Kidney tubule cell (primary cell): ENCODE data around the gene BCL11A.

Experiments
- DNase-seq: peaks from one replicate; pipeline ENCODE4 v3.0.0-alpha.2; 2018; ENCODE audit warnings: low spot score

Gene BCL11A

DNA sequence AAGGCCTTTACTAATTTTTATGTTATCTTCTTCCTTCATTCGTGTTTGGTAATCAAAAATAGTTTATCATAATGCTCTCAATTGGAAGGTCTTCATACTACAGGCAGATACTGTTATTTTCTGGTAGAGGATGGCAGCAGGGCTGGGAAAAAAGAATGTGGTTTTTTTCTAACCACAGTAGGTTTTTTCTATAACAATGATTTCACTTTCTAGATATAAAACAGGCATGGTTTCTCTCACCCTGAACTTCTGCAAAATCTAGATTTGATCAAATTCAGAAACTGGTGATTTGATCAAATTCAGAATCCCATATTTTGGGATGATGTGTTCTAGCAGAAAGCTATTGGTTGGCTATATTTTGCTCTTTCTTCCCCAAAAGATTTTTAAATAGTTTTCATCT is 27.6 kb downstream of the BCL11A start:
- no peak for DNase-seq

DNA sequence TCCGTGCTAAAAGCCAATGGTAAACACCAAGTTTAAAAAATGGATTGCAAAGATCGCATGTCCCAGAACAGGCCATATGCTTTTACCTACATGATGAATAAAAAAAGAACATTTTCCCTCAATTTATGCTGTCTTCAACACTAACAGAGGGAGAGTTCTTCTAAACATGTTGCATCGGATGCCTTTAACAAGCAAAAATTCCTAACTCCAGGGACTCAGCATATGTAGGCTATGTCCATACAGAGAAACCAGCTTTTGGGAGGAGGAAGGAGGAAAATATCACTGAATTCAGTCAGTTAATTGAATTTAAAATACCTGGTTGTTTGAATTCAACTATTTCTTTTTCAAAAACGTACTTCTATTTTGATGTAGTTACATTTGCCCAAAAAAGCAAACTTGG is 28.6 kb downstream of the BCL11A start:
- DNase-seq = no peak

GRCh38 chr2:60523963-60524362 is 29.5 kb downstream of the BCL11A start:
- no peak for DNase-seq

DNA sequence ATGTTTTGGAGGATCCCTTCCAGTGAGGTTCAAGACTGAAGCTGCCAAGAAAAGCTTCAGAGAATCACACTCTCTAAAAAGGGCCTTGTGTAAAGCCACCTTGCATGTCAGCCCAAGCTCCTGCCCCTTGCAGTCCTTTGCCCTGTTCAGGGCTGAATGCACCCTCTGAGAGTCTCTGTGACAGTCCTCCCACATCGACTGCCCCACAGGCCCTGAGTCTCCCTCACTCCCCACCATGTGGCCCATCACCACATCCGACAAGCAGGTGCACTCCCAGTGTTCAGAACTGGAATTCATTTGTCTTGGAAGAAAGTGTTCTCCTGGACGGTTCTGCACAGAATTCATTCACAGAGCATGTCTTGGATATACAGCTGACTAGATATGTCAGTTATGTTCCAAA is 31.0 kb downstream of the BCL11A start:
- DNase-seq = no peak

DNA sequence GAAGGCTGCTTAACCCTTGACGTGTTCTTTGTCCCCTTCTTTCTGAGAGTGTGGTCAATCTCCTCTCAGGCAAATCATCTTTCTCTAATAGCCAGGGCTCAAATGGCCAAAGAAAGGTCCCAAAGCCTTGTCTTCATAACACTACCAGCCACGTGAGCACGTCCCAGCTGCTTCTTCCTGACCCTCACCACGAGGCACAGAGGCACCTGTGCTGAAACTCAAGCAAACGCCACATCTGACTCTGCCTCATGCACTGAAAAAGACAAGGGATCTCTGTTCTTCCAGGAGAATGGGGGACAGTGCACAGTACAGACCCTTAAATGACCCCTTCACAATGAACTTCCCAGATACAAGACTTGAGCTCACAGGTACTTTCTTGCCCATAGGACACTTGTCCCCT is 31.8 kb downstream of the BCL11A start:
- no peak for DNase-seq

DNA sequence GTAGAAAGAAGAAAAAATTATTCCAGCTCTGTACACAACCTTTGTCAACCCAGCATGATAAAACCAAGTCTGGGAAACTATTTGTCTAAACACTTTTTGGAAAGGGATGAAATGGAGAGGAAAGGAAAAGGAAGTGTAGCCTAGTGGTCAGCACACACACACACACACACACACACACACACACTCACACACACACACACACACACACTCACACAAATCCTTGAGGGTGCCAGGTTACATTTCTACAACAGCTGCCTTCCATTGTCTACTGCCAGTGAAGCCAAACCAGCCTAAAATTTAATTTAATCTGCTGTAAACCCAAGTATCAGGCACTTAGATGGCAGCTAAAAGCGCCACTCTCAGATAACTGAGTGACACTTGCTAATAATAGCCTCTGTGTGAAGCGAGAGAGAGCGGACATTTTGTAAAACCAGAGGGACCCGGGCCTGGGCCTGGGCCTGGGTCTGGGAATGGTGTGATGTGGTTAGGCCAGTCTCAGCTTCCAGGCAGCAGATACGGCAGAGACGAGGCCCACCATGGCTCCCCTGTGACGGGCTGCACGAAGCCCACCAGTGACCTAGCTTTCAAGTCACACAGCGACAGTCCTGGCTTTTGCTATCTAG is 32.4 kb downstream of the BCL11A start:
- DNase-seq = no peak

DNA sequence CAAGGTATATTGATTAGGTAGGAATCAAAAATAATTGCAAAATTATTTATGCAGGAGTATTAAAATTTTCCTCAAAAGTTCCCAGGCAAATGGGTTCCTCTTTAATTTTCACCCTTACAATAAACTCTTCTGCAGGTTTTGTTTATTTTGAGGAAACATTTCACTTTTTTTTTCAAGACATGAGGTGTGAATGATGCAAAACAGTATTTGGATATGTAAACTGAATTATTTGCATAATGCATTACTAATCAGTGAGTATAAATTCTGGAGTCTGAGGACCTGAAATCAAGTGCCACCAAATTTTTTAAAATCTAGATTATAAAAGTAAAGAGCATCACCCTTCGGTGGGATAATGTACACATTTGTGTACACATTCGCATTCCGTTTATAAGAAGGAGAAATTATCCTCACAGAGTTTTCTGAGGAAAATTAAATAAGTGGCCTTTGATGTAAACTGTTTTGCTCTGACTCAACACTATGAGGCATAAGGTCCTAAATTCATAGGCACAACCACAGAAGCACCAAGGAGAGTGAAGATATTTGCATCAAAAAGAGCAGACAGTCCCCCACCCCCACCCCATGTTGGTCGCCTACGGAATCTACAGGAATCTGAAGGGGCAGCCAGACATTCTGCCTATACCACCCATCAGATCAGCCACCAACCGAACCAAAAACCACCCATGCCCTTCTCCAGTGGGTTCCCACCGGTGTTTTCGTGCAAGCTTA is 33.1 kb downstream of the BCL11A start:
- DNase-seq = no peak

- peak; percentile 79 for DNase-seq
Observed at GRCh38 chr2:60519231-60519863, 34.1 kb downstream of the BCL11A start.

DNA sequence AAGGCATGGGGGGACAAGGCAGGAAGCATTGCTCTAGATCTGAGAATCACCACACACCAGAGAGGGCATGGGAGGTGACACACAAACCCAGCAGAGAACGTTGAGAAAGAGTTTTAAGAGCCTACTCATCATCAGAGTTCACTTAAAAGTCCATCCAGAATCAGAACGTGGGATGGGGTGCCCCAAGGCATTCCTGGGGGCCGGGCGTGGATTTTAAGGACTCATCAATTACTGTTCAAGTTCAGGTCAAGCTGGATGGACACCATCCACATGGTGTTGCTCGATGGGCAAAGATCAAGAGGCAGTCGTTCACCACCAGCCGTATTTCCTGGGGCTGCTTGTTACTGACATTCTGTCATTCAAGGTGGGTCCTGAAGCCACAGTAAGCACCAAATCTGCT is 34.9 kb downstream of the BCL11A start:
- DNase-seq = no peak

GRCh38 chr2:60517446-60517845 is 36.0 kb downstream of the BCL11A start:
- DNase-seq = no peak

GRCh38 chr2:60516826-60517225 is 36.6 kb downstream of the BCL11A start:
- DNase-seq = no peak

- peak; percentile 78 for DNase-seq
Observed at GRCh38 chr2:60516383-60516811, 37.1 kb downstream of the BCL11A start.

- DNase-seq = peak; percentile 72
Observed at GRCh38 chr2:60515721-60516226, 37.7 kb downstream of the BCL11A start.

DNA sequence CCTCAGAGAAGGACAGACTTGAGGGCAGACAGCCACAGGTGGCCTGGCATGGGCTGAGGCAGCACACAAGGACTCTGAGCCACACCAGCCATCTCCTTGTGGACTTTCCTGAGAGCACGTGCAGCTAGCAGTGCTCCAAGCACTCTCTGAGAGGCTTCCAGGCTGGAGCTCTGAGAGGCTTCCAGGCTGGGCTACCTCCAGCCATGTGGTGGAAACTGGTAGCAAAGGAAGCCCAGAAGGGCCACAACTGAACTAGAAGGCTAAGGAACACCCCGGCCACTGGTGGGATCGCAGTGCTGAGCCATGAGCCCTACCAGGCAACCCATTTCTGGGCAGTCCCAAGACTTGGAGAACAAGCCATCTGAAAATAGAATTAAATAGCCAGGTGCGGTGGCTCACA is 39.5 kb downstream of the BCL11A start:
- DNase-seq = no peak

- DNase-seq = no peak
Observed at GRCh38 chr2:60513191-60513590, 40.3 kb downstream of the BCL11A start.

- DNase-seq = peak; percentile 49
Observed at GRCh38 chr2:60512641-60513040, 40.8 kb downstream of the BCL11A start.

DNA sequence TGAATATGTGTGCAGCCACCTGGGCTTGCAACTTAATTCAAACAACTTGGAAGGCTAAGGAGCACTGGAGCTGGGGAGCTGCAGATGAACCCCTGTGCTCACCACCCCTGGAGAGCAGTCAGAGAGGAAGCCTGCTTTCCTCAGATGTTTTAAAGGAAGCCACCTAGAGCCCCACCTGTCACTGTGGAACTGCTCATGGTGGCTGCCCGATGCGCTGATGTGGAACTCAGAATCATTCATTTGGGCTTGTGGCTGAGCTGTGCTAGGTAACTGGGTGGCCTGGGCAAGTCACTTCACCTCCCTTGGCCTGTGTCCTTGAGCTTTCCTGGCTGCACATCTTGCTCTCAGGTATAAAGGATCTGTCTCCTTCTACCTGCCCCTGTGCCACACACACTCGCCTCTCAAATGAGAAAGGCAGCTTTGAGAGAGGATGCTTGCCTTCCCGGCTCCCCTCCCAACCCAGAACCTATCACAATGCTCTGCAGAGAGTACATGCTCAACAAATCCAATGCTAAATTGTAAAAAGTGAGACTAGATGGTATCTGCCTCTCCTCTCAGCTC is 41.3 kb downstream of the BCL11A start:
- DNase-seq = no peak

- no peak for DNase-seq
Observed at GRCh38 chr2:60510713-60511112, 42.7 kb downstream of the BCL11A start.

DNA sequence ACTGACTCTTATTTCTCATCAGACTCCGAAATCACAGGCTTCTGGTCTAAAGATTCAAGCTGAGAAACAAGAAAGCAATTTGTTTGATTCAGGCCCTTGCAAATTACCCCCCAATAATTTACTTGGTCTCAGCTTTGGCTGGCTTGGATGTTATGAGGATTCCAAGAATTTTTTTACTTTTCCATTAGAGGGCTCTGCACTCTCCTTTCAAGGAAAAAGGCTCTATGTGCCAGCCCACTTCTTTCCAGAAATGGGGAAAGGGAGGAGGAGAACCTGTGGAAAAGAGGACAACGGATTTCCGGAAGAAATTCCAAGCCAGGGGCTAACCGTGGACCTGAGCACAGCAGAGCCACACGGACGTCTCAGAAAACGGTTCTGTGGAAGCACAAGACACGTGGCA is 44.4 kb downstream of the BCL11A start:
- DNase-seq = no peak

- DNase-seq = no peak
Observed at GRCh38 chr2:60508339-60508917, 45.0 kb downstream of the BCL11A start.

GRCh38 chr2:60507211-60507965 is 46.1 kb downstream of the BCL11A start:
- no peak for DNase-seq

GRCh38 chr2:60505880-60506260 is 47.6 kb downstream of the BCL11A start:
- DNase-seq = no peak
